Measurements from ENCODE around the gene USP13.

USP13 gene

DNA sequence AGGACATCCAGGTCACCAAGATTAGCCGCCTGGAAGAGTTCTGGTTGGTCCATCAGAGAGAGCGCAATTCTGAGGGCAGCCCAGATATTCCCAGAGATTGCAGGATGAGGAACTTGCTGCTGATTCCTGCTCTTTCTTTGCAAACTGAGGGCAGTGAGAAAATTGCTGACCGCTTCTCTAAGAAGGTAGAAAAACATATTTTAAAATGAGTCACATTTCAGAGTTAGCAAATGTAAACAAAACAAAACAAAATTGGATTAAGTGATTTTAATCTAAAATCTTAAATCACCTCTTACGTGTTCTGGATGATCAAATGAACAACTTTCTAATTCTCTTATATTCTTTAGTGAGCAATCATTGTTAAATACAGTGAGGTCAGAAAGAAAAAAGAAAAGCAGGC lies 149.0 kb downstream of the USP13 start:
- no peak for TF ChIP-seq NFIC (IDR thresholded peaks at IDR 0.05)

DNA sequence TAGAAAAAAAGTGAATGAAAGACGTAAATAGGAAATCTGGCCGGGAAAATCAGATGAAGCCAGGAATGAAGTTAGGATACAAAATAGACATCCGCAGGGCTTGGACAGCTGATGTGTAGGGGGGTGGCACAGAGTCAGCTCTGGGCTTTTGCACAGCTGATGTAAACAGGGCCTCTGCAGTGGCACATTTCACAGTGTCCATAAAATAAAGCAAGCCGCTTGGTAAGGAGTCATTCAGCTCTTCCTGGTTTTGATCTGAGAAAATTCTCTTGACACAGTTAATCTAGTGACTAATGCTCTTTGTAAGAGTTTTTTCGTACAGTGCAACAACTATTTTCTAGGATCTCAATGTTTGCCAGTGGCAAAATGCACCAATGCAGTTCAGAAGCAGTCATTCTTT lies 153.3 kb downstream of the USP13 start:
- TF ChIP-seq ZBTB7A (IDR thresholded peaks at IDR 0.05; ENCODE audit: low read depth), result no peak
- no peak for TF ChIP-seq CREB1 (IDR thresholded peaks at IDR 0.05; ENCODE audit: low read depth)
- TF ChIP-seq, protein P1, sequence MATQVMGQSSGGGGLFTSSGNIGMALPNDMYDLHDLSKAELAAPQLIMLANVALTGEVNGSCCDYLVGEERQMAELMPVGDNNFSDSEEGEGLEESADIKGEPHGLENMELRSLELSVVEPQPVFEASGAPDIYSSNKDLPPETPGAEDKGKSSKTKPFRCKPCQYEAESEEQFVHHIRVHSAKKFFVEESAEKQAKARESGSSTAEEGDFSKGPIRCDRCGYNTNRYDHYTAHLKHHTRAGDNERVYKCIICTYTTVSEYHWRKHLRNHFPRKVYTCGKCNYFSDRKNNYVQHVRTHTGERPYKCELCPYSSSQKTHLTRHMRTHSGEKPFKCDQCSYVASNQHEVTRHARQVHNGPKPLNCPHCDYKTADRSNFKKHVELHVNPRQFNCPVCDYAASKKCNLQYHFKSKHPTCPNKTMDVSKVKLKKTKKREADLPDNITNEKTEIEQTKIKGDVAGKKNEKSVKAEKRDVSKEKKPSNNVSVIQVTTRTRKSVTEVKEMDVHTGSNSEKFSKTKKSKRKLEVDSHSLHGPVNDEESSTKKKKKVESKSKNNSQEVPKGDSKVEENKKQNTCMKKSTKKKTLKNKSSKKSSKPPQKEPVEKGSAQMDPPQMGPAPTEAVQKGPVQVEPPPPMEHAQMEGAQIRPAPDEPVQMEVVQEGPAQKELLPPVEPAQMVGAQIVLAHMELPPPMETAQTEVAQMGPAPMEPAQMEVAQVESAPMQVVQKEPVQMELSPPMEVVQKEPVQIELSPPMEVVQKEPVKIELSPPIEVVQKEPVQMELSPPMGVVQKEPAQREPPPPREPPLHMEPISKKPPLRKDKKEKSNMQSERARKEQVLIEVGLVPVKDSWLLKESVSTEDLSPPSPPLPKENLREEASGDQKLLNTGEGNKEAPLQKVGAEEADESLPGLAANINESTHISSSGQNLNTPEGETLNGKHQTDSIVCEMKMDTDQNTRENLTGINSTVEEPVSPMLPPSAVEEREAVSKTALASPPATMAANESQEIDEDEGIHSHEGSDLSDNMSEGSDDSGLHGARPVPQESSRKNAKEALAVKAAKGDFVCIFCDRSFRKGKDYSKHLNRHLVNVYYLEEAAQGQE (IDR thresholded peaks at IDR 0.05; ENCODE audit: low read depth), result no peak
- TF ChIP-seq RAD21 (IDR thresholded peaks at IDR 0.05; ENCODE audit: low read depth), result no peak
- no peak for TF ChIP-seq EGR1 (IDR thresholded peaks at IDR 0.05)

DNA sequence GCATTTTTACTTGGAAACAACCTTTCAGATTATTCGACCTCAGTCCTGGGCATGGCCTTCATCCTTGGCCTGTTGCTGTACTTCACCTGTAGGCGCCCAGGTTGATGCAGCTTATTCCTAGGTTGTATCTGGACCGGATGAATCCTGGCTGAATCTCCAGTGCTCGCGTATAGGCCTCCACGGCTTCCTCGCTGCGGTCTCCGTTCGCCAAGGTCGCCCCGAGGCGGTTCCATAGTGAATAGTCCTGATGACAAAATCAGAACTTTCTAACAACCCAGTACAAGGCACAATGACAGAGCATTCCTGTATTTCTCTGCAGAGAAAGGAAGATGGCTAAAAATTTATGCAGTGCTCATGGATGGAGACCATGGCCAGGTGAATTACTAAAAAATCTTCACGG lies 154.7 kb downstream of the USP13 start:
- TF ChIP-seq TAF1 (IDR thresholded peaks at IDR 0.05; ENCODE audit: low read depth) (no peak), ZBTB7A (IDR thresholded peaks at IDR 0.05; ENCODE audit: low read depth) (no peak), CEBPB (IDR thresholded peaks at IDR 0.05) (no peak), TEAD4 (IDR thresholded peaks at IDR 0.05) (no peak), NFIC (IDR thresholded peaks at IDR 0.05) (no peak), EP300 (IDR thresholded peaks at IDR 0.05; ENCODE audit: borderline replicate concordance) (no peak), RAD21 (IDR thresholded peaks at IDR 0.05; ENCODE audit: low read depth) (no peak), EGR1 (IDR thresholded peaks at IDR 0.05) (no peak), FOXM1 (IDR thresholded peaks at IDR 0.05; ENCODE audit: borderline replicate concordance, low read depth) (no peak), CREB1 (IDR thresholded peaks at IDR 0.05; ENCODE audit: low read depth) (no peak), YY1 (IDR thresholded peaks at IDR 0.05; ENCODE audit: low read depth) (no peak), TCF12 (IDR thresholded peaks at IDR 0.05; ENCODE audit: low read depth) (no peak)
- TF ChIP-seq, protein P2, sequence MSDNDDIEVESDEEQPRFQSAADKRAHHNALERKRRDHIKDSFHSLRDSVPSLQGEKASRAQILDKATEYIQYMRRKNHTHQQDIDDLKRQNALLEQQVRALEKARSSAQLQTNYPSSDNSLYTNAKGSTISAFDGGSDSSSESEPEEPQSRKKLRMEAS (IDR thresholded peaks at IDR 0.05), result no peak
- TF ChIP-seq, protein P1 (IDR thresholded peaks at IDR 0.05; ENCODE audit: low read depth), result no peak
- TF ChIP-seq, protein P3, sequence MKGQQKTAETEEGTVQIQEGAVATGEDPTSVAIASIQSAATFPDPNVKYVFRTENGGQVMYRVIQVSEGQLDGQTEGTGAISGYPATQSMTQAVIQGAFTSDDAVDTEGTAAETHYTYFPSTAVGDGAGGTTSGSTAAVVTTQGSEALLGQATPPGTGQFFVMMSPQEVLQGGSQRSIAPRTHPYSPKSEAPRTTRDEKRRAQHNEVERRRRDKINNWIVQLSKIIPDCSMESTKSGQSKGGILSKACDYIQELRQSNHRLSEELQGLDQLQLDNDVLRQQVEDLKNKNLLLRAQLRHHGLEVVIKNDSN (IDR thresholded peaks at IDR 0.05), result no peak

DNA sequence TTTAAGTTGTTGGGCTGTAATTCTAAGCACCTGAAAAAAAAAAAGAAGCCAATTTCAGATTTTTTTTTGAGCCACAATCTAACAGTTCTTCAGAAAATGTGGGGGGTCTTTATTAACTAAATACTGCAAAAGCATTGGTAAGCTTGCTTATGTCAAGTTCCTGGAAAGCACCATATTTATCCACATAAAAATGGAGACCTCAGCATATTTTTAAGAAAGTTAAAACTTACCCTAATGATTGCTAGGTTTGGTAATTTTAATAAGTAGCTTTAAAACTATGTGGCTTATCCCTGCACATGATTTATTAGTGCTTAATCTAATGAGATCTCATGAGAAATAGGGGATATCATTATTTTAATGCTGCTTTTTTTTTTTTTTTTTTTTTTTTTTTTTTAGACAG lies 156.8 kb downstream of the USP13 start:
- TF ChIP-seq TCF12 (IDR thresholded peaks at IDR 0.05; ENCODE audit: low read depth) (no peak), EGR1 (IDR thresholded peaks at IDR 0.05) (no peak), RAD21 (IDR thresholded peaks at IDR 0.05; ENCODE audit: low read depth) (no peak), CREB1 (IDR thresholded peaks at IDR 0.05; ENCODE audit: low read depth) (no peak), EP300 (IDR thresholded peaks at IDR 0.05; ENCODE audit: borderline replicate concordance) (no peak), ZBTB7A (IDR thresholded peaks at IDR 0.05; ENCODE audit: low read depth) (no peak), TEAD4 (IDR thresholded peaks at IDR 0.05) (no peak), FOXM1 (IDR thresholded peaks at IDR 0.05; ENCODE audit: borderline replicate concordance, low read depth) (no peak), YY1 (IDR thresholded peaks at IDR 0.05; ENCODE audit: low read depth) (no peak), NFIC (IDR thresholded peaks at IDR 0.05) (no peak), TAF1 (IDR thresholded peaks at IDR 0.05; ENCODE audit: low read depth) (no peak)
- TF ChIP-seq, protein P3 (IDR thresholded peaks at IDR 0.05), result no peak

DNA sequence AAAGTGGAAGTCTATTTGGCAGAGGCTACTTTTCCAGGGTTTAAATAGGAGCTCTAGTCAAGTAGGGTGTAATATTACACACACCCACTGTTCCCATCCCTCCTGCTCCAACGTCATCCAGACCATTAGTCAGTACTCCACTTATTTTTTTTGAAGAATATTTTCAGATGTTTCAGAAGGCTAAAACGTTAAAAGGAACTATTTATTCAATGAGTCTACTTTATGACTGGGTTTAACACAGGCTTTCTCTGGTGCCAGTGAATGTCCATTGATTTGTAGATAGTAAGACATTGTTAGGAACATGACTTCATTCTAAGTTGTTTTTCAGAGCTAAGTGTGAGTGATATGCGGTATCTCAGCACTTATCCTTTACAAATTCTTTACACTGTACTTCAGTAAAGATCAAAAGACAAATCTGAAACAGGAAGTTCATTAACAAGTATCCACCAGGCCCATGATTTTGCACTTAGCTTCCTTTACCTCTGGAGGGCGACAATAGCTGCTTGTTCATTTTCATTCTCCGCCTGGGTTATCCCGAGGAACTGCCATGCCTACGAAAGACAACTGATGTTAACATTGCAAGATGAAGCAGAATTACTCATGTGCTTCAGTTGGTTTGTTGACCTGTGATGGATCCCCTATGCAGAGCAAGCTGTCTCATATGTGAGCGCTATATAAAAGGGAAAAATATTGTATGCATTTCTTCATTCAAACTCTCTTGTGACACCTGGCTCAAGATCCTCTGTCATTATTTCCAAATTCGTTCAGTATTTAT lies 158.7 kb downstream of the USP13 start:
- peak; percentile 90 for TF ChIP-seq RAD21 (IDR thresholded peaks at IDR 0.05; ENCODE audit: low read depth)
- TF ChIP-seq ZBTB7A (IDR thresholded peaks at IDR 0.05; ENCODE audit: low read depth), result no peak

DNA sequence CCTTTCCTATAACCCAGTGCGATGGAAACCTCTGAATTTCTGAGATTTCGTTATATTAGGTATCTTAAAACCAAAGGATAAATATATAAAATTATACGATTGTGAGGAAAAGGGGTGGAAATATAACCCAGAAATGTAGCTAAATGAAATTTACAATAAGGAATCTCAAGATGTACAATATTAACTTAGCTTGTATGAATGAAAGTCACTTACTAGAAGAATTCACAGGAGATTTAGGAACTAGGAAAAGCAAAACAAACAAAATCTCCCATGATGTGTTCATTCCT lies 159.2 kb downstream of the USP13 start:
- TF ChIP-seq CEBPB (IDR thresholded peaks at IDR 0.05), result no peak
- TF ChIP-seq, protein P3 (IDR thresholded peaks at IDR 0.05), result no peak
- no peak for TF ChIP-seq TCF12 (IDR thresholded peaks at IDR 0.05; ENCODE audit: low read depth)
- no peak for TF ChIP-seq YY1 (IDR thresholded peaks at IDR 0.05; ENCODE audit: low read depth)
- no peak for TF ChIP-seq TAF1 (IDR thresholded peaks at IDR 0.05; ENCODE audit: low read depth)
- no peak for TF ChIP-seq TEAD4 (IDR thresholded peaks at IDR 0.05)
- no peak for TF ChIP-seq RAD21 (IDR thresholded peaks at IDR 0.05; ENCODE audit: low read depth)

Data from Ishikawa (cell line).